GM19467 (cell line): ENCODE measurements around the gene COPS7B.
"Not testable (repeated sequence)": the region's sequence is repeated elsewhere in the genome, so short reads cannot be mapped to it uniquely, and the experiment has no call there.

Experiments used
- ATAC-seq: cut with Tn5 transposase; IDR thresholded peaks from one replicate; pipeline ENCODE4 v1.9.1; 2021; ENCODE audit warnings: mild to moderate bottlenecking, moderate library complexity; ENCODE audit not compliant: unreplicated experiment

COPS7B gene

DNA sequence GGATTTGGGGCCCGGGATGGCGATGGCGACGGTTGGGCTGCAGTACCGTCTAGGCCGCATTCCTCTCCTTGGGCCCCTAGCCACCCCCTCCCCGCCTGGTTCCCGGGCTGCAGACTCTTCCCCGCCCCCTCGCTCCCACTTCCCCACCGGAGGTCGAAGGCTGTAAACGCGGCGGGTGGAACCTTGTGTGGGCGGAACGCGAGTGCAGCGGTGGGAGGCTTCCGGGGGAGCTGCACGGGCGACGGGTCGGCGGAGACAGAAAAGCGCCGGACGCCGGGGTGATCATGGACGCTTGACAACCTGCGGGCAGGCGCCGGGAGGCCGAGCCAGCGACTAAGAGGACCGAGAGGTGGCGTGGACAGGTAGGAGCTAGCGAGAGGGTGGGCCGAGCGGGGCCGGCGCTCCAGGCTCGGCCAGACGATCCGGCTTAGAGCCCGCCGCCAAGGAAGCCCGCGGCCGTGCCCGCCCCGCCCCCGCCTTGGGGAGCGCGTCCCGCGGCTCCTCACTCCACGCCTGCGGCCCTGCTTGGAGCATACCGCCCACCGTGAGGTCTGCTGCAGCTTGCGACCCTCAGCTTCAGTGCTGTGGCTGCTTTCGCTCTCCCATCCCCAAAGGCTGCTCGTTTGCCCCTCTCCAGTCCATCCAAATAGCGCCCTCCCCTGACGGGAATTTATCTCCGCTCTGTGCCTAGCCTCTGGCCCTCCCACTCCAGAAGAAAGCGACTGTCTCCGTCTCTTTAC, at the start of gene COPS7B:
Gene COPS7B, plus strand, starts transcription at position 269 of the 740 bp plus-strand sequence. CDS start 2,126 bp downstream, outside the sequence.
- ATAC-seq = peak; percentile 60

DNA sequence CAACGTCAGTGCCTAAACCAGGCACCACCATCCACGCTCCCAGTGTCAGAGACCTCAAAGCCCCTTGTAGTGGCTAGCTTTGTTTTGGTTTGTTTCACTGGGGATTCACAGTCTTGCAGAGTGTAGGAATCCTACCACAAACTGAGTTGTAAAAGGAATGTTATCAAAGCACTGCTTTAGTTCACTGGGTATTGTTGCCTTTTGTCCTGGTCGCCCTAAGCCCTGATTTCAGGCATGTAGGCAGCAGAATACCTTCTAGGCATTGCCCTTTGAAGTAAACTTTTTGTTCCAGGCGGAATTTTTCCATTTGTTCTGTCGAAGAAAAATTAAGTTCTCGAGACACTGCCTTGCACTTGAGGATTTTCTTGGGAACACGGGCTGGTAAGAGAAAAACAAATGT, 48.5 kb upstream of the COPS7B start:
- ATAC-seq = no peak

DNA sequence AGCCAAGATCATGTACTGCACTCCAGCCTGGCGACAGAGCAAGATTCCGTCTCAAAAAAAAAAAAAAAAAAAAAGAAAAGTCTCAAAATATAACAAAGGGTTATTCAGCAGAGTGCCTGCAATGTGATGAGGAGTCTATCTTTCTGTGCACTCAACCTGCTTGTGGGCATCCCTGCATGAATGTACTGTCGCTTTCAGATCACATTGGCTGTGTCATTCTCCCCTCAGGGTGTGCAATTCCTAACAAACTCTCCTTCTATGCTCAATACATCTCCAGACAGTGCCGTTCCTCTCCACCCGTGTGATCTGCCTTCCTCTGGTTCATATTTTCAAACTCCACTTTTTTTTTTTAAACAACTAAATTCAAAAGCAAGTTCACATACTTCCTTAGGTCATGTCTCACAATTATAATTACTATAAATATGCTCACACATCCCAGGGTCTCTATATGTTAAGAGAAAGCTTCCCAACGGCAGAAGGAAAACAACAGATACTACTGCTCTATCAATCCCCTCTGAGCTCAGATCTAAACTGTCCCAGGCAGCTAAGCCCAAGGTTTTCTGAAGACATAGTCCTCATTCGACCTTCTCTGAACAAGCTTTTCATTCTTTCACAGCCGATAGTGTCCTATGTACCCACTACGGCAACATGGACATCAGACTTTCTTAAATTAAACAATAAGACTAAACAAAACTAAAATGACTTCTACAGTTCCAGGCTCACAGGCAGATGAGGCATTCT, 42.7 kb upstream of the COPS7B start:
- no peak for ATAC-seq

DNA sequence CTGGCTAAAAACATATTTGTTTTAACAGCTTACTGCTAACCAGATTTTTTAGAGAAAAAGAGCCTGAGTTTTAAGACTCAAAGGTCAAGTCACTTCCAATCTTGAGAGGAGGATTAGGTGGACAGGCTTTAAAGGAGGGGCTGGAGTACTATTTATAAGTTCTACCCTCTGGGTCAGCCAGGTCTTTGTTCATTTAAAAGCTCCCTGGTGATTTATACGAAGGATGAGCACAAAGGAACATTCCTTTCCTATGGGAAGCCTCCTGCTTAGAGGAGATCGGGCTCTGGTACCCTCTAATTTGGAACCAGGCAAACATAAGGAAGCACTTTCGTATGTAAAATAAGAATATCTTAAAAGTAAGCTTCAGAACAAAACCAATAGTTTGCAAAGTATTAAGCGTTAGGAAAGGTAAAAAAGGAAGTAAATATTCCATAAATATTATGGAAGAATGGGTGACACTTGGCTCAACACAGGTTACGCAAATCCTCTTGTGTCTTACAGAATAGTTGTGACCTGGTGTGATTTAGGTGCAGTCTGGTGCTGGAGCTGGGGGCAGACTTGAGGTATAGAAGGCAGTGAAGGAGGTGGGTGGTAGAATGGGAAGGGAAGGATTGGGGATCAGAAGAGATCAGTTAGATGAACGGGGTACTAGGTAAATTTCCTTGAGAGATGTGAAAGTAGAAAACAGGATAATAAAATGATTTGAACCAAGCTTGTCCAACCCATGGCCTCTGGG, 40.8 kb upstream of the COPS7B start:
- ATAC-seq = no peak

DNA sequence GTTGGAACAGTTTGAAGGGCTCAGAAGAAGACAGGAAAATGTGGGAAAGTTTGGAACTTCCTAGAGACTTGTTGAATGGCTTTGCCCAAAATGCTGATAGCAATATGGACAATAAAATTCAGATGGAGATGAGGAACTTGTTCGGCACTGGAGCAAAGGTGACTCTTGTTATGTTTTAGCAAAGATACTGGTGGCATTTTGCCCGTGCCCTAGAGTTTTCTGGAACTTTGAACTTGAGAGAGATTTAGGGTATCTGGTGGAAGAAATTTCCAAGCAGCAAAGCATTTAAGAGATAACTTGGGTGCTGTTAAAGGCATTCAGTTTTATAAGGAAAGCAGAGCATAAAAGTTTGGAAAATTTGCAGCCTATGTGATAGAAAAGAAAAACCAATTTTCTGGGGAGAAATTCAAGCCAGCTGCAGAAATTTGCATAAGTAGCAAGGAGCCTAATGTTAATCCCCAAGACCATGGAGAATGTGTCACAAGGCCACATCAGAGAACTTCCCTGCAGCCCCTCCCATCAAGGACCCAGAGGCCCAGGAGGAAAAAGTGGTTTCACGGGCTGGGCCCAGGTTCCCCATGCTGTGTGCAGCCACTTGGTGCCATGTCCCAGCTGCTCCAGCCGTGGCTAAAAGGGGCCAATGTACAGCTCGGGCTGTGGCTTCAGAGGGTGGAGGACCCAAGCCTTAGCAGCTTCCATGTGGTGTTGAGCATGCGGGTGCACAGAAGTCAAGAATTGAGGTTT, 37.9 kb upstream of the COPS7B start:
- not testable (repeated sequence) for ATAC-seq

DNA sequence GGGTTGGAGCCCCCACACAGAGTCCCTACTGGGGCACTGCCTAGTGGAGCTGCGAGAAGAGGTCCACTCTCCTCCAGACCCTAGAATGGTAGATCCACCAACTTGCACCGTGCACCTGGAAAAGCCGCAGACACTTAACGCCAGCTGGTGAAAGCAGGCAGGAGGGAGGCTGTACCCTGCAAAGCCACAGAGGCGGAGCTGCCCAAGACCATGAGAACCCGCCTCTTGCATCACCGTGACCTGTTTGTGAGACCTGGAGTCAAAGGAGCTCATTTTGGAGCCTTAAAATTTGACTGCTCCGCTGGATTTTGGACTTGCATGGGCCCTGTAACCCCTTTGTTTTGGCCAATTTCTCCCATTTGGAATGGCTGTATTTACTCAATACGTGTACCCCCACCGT, 37.2 kb upstream of the COPS7B start:
- ATAC-seq = not testable (repeated sequence)

DNA sequence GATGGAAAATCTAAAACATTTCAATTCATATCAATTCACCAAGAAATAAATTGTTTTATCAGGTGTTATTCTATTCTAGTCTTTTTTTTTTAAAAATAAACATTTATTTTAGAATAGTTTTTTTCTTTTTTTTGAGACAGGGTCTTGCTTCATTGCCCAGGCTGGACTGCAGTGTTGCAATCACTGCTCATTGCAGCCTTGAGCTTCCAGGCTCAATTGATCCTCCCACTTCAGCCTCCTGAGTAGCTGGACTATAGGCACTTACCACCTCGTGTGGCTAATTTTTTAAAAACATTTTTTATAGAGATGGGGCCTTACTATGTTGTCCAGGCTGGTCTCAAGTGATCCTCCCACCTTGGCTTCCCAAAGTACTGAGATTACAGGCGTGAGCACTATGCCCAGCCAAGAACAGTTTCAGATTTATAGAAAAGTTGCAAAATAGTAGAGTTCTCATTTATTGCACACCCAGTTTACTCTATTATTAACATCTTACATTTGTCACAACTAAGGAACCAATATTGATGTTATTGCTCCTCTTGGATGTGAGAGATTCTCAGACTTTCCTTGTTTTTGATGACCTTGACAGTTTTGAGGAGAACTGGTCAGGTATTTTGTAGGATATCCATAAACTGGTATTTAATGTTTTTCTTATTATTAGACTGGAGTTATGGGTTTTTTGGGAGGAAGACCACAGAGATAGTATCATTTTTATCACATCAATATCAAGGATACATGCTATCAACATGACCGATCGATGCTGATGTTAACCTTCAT, 35.0 kb upstream of the COPS7B start:
- ATAC-seq = no peak

DNA sequence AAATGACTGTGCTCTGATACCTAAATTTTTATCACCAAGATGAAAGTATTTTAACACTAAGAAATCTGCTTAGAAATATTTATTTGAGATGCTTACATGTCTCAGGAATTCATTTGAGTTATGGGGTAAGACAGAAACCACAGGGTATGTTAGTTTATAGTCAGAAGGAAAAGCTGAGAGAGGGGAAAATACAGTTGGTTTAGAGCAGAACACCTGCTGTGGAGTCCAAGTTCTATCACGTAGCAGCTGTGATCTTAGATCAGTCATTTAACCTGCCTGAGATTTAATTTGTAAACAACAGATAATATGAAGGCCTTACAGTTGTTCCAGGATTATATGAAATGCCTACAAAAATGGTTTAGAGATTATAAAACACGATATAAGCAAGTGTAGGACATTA, 34.2 kb upstream of the COPS7B start:
- ATAC-seq = no peak

DNA sequence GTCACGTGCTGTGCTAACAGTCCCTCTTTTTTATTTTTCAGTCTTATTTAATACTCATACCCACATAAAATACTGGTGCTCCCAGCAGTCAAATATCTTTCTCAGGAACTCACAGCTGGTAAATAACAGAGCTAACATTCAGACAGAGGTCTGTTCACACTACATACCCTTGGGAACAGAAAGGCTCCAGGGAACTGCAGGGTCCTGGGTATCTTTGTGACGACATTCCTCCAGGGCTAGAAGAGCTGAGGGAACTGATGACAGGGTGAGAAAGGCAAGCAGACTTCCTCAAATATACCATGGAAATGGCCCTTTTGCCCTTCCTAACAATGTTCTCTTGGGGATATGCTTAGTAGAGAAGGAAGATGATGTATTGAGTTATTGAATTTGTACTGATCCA, 24.5 kb upstream of the COPS7B start:
- ATAC-seq = no peak

DNA sequence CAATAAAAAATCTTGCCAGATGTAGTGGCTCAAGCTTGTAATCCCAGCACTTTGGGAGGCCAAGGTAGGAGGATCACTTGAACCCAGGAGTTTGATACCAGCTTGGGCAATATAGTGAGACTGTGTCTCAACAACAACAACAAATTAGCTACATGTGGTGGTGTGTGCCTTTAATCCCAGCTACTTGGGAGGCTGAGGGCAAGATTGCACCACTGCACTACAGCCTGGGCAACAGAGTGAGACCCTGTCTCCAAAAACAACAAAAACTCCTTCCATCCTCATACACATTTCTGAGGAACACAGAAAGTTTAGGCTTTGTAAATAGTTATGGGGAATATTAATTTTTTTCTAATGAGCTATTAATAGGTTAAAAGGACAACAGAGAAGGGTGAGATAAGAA, 22.1 kb upstream of the COPS7B start:
- ATAC-seq = no peak

DNA sequence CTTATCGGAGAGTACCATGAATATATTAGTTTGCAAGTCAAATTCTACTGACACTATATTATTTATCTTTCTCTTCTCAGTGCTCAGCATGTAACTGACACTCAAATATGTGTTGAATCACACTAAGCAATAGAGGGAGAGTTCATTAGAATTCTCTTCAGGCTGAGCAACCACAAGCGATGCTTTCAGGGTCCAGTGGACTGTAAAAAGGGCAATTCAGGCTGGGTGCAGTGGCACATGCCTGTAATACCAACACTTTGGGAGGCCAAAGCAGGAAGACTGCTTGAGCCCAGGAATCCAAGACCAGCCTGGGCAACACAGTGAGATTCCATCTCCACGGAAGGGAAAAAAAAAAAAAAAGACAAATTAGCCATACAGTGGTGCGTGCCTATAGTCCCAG, 21.5 kb upstream of the COPS7B start:
- ATAC-seq = no peak

DNA sequence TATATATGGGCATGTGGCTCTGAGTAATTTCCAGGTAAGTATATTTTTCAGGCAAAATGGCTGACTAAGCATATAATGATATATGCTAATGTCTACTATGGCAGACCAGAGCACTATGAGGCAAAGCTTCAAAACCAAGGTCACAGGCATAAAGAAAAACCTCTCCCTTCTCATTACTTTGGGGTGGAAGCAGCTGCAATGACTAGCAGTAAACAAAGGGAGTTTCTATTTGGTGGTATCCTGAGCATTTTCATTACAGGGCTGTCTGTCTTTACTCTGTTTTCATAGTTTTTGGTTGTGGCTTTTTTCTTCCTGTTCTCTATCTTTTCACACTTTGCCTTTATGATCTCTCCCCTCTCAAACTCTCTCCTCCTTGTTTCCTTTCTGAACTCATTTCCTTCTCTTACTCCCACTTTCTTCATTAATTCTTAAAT, 20.7 kb upstream of the COPS7B start:
- no peak for ATAC-seq

DNA sequence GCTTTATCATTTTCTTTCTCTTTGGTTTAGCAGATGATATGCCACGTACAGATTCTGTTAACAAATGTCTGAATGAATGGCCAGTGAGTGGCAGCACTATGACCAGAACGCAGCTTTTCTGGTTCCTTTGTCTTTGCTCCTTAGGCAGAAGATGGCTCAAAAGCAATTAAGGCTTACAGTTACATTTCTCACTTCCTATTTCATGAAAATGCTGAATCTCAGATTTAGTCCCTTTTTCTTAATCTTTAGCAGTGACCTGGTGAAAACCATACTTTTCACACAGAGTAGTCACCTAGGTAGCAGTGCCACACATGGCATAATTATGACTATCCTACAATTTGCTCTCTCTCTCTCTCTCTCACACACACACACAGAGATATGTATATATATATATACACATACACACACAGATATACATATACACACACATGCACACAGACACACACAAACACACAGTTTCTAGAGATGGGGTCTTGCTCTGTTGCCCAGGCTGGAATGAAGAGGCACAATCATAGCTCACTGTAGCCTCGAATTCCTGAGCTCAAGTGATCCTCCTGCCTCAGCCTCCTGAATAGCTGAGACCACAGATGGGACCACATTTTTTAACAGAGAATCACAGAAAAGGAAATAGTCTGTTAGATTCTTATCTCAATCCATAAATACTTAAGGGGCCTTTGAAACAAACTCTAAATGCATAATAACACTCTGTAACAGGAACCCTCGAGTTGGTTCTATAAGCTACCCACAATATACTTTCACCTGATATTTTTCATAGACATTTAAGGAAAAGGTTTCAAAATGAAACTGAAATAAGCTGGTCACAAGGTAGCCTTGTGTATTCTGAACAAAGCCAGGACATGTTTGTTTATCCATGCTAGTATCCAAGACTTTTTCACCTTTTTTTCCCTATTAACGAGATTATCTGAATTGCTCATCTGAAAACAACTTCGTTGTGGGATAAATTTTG, 16.8 kb upstream of the COPS7B start:
- ATAC-seq = no peak

DNA sequence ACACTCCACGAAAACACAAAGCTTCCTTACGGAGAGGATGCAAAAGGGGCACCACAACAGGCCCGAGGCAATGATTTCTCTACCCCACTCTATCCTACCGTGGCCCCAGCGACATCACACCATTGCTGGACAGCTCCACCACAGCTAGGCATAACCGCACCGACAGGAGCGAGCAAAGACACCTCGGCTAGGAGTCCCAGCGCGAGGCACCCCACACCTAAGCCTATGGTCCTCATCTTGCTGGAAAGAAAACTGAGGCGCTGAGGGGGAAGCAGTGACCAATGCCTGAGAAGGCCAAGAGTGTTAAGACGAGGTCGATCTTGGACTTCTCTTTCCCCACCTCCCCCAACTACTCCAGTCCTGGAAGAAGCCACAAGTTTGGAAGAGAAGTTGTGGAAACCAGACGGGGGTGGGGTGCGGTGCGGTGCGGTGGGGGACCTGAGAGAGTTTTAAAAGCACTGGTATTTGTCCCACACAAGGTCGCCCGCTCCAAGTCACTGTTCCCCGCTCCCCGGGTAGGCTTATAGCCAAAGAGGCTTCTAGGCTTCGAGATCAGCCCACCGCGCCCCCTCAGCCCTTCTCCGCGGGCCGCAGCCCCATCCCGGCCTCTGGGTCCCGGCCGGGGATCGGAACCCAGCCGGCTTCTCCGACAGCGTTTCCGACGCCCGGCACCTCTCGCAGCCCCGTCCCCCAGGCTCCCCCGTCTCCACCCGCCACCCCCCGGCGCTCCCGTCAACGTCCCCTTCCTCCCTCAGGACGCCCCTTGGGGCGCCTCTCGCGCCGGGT, 5.9 kb upstream of the COPS7B start:
- ATAC-seq = no peak

DNA sequence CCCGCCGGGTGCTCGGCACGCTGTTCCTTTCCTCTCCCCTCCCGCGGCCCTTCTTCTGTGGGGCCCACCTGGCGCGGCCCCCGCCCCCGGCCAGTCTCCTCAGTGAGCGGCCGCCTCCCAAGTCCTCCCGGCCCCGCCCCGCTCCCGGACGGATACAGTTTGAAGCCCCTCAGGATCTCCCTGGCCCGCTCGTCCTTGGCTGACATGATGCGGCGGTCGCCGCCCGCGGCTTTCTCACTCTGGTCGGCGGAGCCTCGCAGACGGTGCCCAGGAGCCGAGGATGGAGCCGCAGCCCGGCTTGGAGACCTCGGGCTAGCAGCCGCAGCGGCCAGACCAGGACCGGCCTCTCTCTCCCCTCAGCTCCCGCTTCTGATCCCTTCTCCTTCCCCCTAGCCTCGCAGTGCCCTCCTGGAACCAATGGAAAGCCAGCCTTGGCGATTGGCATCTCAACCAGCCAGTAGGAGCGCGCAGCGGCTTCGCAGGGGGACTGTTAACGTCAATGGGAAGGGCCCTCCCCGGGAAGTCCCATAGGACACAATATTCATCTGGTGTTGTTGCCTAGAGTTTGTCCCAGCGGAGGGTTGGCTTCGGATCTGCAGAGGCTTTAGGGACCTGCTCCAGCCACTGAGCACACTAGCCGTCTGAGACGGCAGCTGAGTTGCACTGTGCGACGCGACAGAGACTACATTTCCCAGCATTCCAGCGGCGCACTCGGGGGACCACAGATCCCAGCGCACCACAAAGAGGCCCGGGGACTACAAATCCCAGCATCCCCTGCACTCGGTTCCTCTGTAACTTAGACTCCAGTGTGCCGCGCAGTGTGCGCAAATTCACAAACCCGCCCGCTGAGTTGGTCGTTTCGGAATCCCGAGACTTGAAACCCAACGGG, 5.1 kb upstream of the COPS7B start, which contains the start of gene PDE6D:
Gene PDE6D, minus strand, starts transcription at position 374 of the 889 bp plus-strand sequence. Its CDS starts 168 bp downstream, at position 206.
- peak; percentile 94 for ATAC-seq

DNA sequence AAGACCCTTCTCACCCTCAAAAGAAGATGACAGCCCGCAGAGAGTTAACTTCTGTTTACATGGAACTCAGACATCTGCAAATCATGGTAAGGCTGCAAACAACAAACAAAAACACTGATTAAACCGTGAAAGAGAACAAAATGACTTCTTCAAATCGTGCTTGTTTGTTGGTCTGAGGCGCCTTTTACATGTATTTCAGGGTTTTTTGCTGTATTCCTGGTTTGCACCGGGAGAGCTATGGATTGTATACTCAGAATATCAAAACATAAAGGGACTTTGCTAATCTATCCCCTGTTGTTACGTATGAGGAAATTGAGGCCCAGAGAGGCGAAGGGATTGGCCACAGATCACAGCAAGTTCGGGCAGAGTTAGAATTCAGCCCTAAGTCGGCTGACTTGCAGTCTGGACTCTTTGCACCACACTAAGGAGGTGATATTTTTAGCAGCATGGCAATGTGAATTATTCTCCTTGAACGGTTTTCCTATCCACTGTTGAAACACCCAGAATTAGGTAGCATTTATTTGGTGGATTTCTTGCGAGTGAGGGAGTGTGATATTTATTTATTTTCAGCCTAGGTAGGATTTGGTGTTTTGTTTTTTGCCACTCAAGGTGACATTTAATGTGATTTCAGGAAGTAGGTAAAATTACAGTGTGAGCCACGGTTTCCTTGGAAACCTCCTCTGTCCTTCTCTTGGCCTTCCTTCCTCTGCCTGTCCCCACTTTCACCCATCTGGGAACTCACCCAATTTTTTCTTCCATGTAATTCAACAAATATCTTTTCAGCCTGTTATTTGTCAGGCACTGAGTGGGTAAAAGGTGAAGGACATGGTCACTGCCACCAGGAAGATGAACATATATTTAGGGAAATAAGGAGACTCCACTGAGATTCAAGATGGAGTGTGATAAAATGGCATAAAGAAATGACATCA, 4.2 kb upstream of the COPS7B start:
- no peak for ATAC-seq
